SK-N-SH treated with all-trans-retinoic acid at 6 μM for 48 hours (cell line): ENCODE results near the gene LPCAT3.

Experiments used
- ATAC-seq: fragments of 200-7000 bp; cut with Tn5 transposase; 3 replicates; pipeline ENCODE4 v1.9.1; 2020; ENCODE audit warnings: mild to moderate bottlenecking, moderate library complexity
- ARNTL ChIP-seq: fragments of 450-650 bp; formaldehyde crosslinking; IDR thresholded peaks from 2 replicates; pipeline ENCODE4 v1.5.0; 2020; ENCODE audit warnings: low read depth, mild to moderate bottlenecking, moderate library complexity, borderline replicate concordance
- BACH2 ChIP-seq: fragments of 250-450 bp; sonication (Bioruptor Pico); IDR thresholded peaks from 2 replicates; pipeline ENCODE4 v1.9.0; 2021; ENCODE audit warnings: mild to moderate bottlenecking, borderline replicate concordance
- CSDC2 ChIP-seq: fragments of 250-450 bp; sonication (Bioruptor Pico); IDR thresholded peaks from 2 replicates; pipeline ENCODE4 v1.5.0; 2020; ENCODE audit warnings: mild to moderate bottlenecking, moderate library complexity
- GLIS3 ChIP-seq: fragments of 250-450 bp; sonication (Bioruptor Pico); IDR thresholded peaks from 2 replicates; pipeline ENCODE4 v1.5.0; 2020; ENCODE audit warnings: mild to moderate bottlenecking, moderate library complexity
- ISL1 ChIP-seq: fragments of 250-450 bp; sonication (Bioruptor Pico); IDR thresholded peaks from 2 replicates; pipeline ENCODE4 v2.1.2; 2022; ENCODE audit warnings: mild to moderate bottlenecking, moderate library complexity
- OSR1 ChIP-seq: fragments of 250-450 bp; sonication (Bioruptor Pico); IDR thresholded peaks from 2 replicates; pipeline ENCODE4 v1.8.0; 2022; ENCODE audit warnings: moderate library complexity, mild to moderate bottlenecking, inconsistent platforms
- PPARA ChIP-seq: fragments of 250-450 bp; sonication (Bioruptor Pico); IDR thresholded peaks from 2 replicates; pipeline ENCODE4 v1.5.0; 2020; ENCODE audit warnings: mild to moderate bottlenecking, borderline replicate concordance
- RARB ChIP-seq: fragments of 250-450 bp; sonication (Bioruptor Pico); IDR thresholded peaks from 2 replicates; pipeline ENCODE4 v1.8.0; 2021; ENCODE audit warnings: mild to moderate bottlenecking, moderate library complexity
- SNAI2 ChIP-seq: fragments of 250-450 bp; sonication (Bioruptor Pico); IDR thresholded peaks from 2 replicates; pipeline ENCODE4 v1.5.0; 2020; ENCODE audit warnings: mild to moderate bottlenecking, moderate library complexity
- TCF4 ChIP-seq: fragments of 250-450 bp; sonication (Bioruptor Pico); IDR thresholded peaks from 2 replicates; pipeline ENCODE4 v1.8.0; 2021; ENCODE audit warnings: mild to moderate bottlenecking, moderate library complexity, borderline replicate concordance
- TOX ChIP-seq: fragments of 250-450 bp; sonication (Bioruptor Pico); IDR thresholded peaks from 2 replicates; pipeline ENCODE4 v1.8.0; 2021; ENCODE audit warnings: mild to moderate bottlenecking, moderate library complexity, borderline replicate concordance
- ZC3H10 ChIP-seq: fragments of 250-450 bp; sonication (Bioruptor Pico); IDR thresholded peaks from 2 replicates; pipeline ENCODE4 v1.5.1; 2021; ENCODE audit warnings: mild to moderate bottlenecking, moderate library complexity
- ZFP3 ChIP-seq: fragments of 250-450 bp; sonication (Bioruptor Pico); IDR thresholded peaks from 2 replicates; pipeline ENCODE4 v1.5.0; 2020; ENCODE audit warnings: mild to moderate bottlenecking, moderate library complexity
- ZFP30 ChIP-seq: fragments of 450-650 bp; formaldehyde crosslinking; IDR thresholded peaks from 2 replicates; pipeline ENCODE4 v1.5.0; 2022; ENCODE audit warnings: mild to moderate bottlenecking, moderate library complexity
- ZNF565 ChIP-seq: fragments of 450-650 bp; formaldehyde crosslinking; conservative IDR thresholded peaks from 2 replicates; pipeline ENCODE4 v1.5.0; 2020; ENCODE audit warnings: low read depth, mild to moderate bottlenecking, moderate library complexity
- ZNF70 ChIP-seq: fragments of 450-650 bp; formaldehyde crosslinking; IDR thresholded peaks from 2 replicates; pipeline ENCODE4 v1.5.0; 2020; ENCODE audit warnings: mild to moderate bottlenecking, moderate library complexity
- ZNF8 ChIP-seq: fragments of 450-650 bp; formaldehyde crosslinking; IDR thresholded peaks from 2 replicates; pipeline ENCODE4 v1.5.0; 2020; ENCODE audit warnings: mild to moderate bottlenecking, moderate library complexity
- TF ChIP-seq, protein P1 (sequence below): fragments of 250-450 bp; sonication (Bioruptor Pico); IDR thresholded peaks from 2 replicates; pipeline ENCODE4 v1.5.1; 2021; ENCODE audit warnings: mild to moderate bottlenecking, moderate library complexity
- TF ChIP-seq, protein P2 (sequence below): fragments of 250-450 bp; sonication (Bioruptor Pico); IDR thresholded peaks from 2 replicates; pipeline ENCODE4 v1.8.0; 2020; ENCODE audit warnings: mild to moderate bottlenecking, moderate library complexity, borderline replicate concordance
- TF ChIP-seq, protein P3 (sequence below): fragments of 250-450 bp; sonication (Bioruptor Pico); IDR thresholded peaks from 2 replicates; pipeline ENCODE4 v1.5.0; 2020; ENCODE audit warnings: mild to moderate bottlenecking, moderate library complexity
- TF ChIP-seq, protein P4 (sequence below): fragments of 250-450 bp; sonication (Bioruptor Pico); IDR thresholded peaks from 2 replicates; pipeline ENCODE4 v1.8.0; 2021; ENCODE audit warnings: low read depth, mild to moderate bottlenecking, moderate library complexity, borderline replicate concordance
- TF ChIP-seq, protein P5 (sequence below): fragments of 250-450 bp; sonication (Bioruptor Pico); IDR thresholded peaks from 2 replicates; pipeline ENCODE4 v1.5.1; 2020; ENCODE audit warnings: low read depth, mild to moderate bottlenecking, moderate library complexity

LPCAT3 gene

DNA sequence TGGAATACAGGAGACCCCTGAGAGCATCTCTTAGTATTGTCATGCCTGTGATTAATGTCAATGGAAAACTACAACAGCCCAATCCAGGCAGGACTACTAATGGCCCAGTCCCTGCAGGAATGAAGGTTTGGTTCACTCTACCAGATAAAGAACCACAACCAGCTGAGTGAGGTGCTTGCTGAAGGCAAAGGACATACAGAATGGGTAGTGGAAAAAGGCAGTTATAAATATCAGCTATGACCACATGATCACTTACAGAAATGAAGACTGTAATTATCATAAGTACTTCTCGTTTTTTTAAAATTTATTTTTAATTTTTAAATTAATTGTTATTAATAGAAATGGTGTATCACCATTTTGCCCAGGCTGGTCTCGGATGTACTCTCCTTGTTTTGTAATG lies 17.2 kb upstream of the LPCAT3 start:
- no peak for ATAC-seq
- TF ChIP-seq TOX (CRISPR knock-in tag) (no peak), ZNF70 (CRISPR knock-in tag) (no peak), ISL1 (CRISPR knock-in tag) (no peak), RARB (no peak), ZFP30 (CRISPR knock-in tag) (no peak), ZFP3 (CRISPR knock-in tag) (no peak), SNAI2 (CRISPR knock-in tag) (no peak), GLIS3 (CRISPR knock-in tag) (no peak), OSR1 (CRISPR knock-in tag) (no peak), ZNF565 (no peak), PPARA (CRISPR knock-in tag) (no peak), TCF4 (no peak), CSDC2 (CRISPR knock-in tag) (no peak), BACH2 (CRISPR knock-in tag) (no peak)
- TF ChIP-seq, protein P1, sequence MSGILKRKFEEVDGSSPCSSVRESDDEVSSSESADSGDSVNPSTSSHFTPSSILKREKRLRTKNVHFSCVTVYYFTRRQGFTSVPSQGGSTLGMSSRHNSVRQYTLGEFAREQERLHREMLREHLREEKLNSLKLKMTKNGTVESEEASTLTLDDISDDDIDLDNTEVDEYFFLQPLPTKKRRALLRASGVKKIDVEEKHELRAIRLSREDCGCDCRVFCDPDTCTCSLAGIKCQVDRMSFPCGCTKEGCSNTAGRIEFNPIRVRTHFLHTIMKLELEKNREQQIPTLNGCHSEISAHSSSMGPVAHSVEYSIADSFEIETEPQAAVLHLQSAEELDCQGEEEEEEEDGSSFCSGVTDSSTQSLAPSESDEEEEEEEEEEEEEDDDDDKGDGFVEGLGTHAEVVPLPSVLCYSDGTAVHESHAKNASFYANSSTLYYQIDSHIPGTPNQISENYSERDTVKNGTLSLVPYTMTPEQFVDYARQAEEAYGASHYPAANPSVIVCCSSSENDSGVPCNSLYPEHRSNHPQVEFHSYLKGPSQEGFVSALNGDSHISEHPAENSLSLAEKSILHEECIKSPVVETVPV (CRISPR knock-in tag), result no peak
- TF ChIP-seq, protein P2, sequence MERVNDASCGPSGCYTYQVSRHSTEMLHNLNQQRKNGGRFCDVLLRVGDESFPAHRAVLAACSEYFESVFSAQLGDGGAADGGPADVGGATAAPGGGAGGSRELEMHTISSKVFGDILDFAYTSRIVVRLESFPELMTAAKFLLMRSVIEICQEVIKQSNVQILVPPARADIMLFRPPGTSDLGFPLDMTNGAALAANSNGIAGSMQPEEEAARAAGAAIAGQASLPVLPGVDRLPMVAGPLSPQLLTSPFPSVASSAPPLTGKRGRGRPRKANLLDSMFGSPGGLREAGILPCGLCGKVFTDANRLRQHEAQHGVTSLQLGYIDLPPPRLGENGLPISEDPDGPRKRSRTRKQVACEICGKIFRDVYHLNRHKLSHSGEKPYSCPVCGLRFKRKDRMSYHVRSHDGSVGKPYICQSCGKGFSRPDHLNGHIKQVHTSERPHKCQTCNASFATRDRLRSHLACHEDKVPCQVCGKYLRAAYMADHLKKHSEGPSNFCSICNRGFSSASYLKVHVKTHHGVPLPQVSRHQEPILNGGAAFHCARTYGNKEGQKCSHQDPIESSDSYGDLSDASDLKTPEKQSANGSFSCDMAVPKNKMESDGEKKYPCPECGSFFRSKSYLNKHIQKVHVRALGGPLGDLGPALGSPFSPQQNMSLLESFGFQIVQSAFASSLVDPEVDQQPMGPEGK, result no peak
- TF ChIP-seq, protein P3, sequence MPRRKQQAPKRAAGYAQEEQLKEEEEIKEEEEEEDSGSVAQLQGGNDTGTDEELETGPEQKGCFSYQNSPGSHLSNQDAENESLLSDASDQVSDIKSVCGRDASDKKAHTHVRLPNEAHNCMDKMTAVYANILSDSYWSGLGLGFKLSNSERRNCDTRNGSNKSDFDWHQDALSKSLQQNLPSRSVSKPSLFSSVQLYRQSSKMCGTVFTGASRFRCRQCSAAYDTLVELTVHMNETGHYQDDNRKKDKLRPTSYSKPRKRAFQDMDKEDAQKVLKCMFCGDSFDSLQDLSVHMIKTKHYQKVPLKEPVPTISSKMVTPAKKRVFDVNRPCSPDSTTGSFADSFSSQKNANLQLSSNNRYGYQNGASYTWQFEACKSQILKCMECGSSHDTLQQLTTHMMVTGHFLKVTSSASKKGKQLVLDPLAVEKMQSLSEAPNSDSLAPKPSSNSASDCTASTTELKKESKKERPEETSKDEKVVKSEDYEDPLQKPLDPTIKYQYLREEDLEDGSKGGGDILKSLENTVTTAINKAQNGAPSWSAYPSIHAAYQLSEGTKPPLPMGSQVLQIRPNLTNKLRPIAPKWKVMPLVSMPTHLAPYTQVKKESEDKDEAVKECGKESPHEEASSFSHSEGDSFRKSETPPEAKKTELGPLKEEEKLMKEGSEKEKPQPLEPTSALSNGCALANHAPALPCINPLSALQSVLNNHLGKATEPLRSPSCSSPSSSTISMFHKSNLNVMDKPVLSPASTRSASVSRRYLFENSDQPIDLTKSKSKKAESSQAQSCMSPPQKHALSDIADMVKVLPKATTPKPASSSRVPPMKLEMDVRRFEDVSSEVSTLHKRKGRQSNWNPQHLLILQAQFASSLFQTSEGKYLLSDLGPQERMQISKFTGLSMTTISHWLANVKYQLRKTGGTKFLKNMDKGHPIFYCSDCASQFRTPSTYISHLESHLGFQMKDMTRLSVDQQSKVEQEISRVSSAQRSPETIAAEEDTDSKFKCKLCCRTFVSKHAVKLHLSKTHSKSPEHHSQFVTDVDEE (CRISPR knock-in tag), result no peak
- TF ChIP-seq, protein P4, sequence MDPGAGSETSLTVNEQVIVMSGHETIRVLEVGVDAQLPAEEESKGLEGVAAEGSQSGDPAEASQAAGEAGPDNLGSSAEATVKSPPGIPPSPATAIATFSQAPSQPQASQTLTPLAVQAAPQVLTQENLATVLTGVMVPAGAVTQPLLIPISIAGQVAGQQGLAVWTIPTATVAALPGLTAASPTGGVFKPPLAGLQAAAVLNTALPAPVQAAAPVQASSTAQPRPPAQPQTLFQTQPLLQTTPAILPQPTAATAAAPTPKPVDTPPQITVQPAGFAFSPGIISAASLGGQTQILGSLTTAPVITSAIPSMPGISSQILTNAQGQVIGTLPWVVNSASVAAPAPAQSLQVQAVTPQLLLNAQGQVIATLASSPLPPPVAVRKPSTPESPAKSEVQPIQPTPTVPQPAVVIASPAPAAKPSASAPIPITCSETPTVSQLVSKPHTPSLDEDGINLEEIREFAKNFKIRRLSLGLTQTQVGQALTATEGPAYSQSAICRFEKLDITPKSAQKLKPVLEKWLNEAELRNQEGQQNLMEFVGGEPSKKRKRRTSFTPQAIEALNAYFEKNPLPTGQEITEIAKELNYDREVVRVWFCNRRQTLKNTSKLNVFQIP (CRISPR knock-in tag), result no peak

DNA sequence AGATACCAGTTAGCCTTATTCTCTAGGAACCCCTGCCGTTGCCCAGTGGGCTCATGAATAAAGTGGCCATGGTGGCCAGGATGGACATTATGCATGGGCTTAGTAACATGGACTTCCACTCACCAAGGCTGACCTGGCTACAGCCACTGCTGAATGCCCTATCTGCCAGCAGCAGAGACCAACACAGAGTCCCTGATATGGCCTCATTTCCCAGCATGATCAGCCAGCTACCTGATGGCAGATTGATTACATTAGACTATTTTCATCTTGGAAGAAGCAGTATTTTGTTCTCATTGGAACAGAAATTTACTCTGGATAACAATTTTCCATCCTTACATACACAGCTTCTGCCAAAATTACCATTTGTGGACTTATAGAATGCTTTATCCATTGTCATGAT lies 16.2 kb upstream of the LPCAT3 start:
- no peak for ATAC-seq
- TF ChIP-seq ISL1 (CRISPR knock-in tag) (no peak), ZNF8 (CRISPR knock-in tag) (no peak), ZFP3 (CRISPR knock-in tag) (no peak), PPARA (CRISPR knock-in tag) (no peak), BACH2 (CRISPR knock-in tag) (no peak), SNAI2 (CRISPR knock-in tag) (no peak), CSDC2 (CRISPR knock-in tag) (no peak), TCF4 (no peak), ARNTL (no peak), ZNF70 (CRISPR knock-in tag) (no peak), ZC3H10 (no peak), ZFP30 (CRISPR knock-in tag) (no peak), TOX (CRISPR knock-in tag) (no peak)
- TF ChIP-seq, protein P1 (CRISPR knock-in tag), result no peak
- TF ChIP-seq, protein P2, result no peak
- TF ChIP-seq, protein P4 (CRISPR knock-in tag), result no peak
- TF ChIP-seq, protein P5, sequence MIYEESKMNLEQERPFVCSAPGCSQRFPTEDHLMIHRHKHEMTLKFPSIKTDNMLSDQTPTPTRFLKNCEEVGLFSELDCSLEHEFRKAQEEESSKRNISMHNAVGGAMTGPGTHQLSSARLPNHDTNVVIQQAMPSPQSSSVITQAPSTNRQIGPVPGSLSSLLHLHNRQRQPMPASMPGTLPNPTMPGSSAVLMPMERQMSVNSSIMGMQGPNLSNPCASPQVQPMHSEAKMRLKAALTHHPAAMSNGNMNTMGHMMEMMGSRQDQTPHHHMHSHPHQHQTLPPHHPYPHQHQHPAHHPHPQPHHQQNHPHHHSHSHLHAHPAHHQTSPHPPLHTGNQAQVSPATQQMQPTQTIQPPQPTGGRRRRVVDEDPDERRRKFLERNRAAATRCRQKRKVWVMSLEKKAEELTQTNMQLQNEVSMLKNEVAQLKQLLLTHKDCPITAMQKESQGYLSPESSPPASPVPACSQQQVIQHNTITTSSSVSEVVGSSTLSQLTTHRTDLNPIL (CRISPR knock-in tag), result no peak
